GM19025 (cell line): ENCODE measurements around the gene KLHL30.

Experiments
- ATAC-seq: cut with Tn5 transposase; IDR thresholded peaks from one replicate; pipeline ENCODE4 v1.9.1; 2021; ENCODE audit warnings: mild to moderate bottlenecking, low read depth, moderate library complexity; ENCODE audit not compliant: unreplicated experiment

Gene KLHL30

GRCh38 chr2:238143239-238143951 is 4.9 kb downstream of the KLHL30 start:
- no peak for ATAC-seq

- ATAC-seq: no peak
Observed at GRCh38 chr2:238144262-238144661, 5.8 kb downstream of the KLHL30 start.

GRCh38 chr2:238145046-238145445 is 6.6 kb downstream of the KLHL30 start:
- ATAC-seq: no peak

GRCh38 chr2:238145851-238146250 is 7.4 kb downstream of the KLHL30 start:
- no peak for ATAC-seq

GRCh38 chr2:238146884-238147544 is 8.5 kb downstream of the KLHL30 start:
- ATAC-seq: no peak

GRCh38 chr2:238148981-238149380 is 10.5 kb downstream of the KLHL30 start:
- no peak for ATAC-seq

- ATAC-seq: no peak
Observed at GRCh38 chr2:238149841-238150572, 11.5 kb downstream of the KLHL30 start.

GRCh38 chr2:238150686-238151085 is 12.2 kb downstream of the KLHL30 start:
- no peak for ATAC-seq

- ATAC-seq: no peak
Observed at GRCh38 chr2:238151205-238151604, 12.7 kb downstream of the KLHL30 start.

- no peak for ATAC-seq
Observed at GRCh38 chr2:238151628-238152235, 13.3 kb downstream of the KLHL30 start.

- ATAC-seq: no peak
Observed at GRCh38 chr2:238152771-238153688, 14.6 kb downstream of the KLHL30 start.

- no peak for ATAC-seq
Observed at GRCh38 chr2:238154570-238154969, 16.1 kb downstream of the KLHL30 start.

GRCh38 chr2:238155051-238155760 is 16.7 kb downstream of the KLHL30 start:
- ATAC-seq: no peak

- no peak for ATAC-seq
Observed at GRCh38 chr2:238155761-238156694, 17.6 kb downstream of the KLHL30 start.

- ATAC-seq: no peak
Observed at GRCh38 chr2:238157506-238158017, 19.1 kb downstream of the KLHL30 start.

- no peak for ATAC-seq
Observed at GRCh38 chr2:238158018-238158508, 19.6 kb downstream of the KLHL30 start.

- no peak for ATAC-seq
Observed at GRCh38 chr2:238158509-238159070, 20.1 kb downstream of the KLHL30 start, which contains the start of gene ERFE. Gene ERFE (plus strand): TSS chr2:238158970. CDS start chr2:238159008, 38 bp downstream.
